Progenitor cell of endocrine pancreas (in vitro differentiated cells): Measurements from ENCODE around the gene IDH3A. TPM values are rescaled to one million over a fixed set of nuclear protein-coding genes. Genes with fewer than 3 reads are reported as not detected.

Experiments
- DNase-seq: peaks from one replicate; pipeline ENCODE4 v3.0.0; 2021; ENCODE audit warnings: low spot score; ENCODE audit not compliant: unreplicated experiment
- H3K27ac Mint-ChIP-seq: 2 replicates; pipeline ENCODE4 v1.8.0; 2021; ENCODE audit warnings: mild to moderate bottlenecking, moderate library complexity, mixed read lengths
- H3K27me3 Mint-ChIP-seq: 2 replicates; pipeline ENCODE4 v1.8.0; 2021; ENCODE audit warnings: mixed read lengths
- H3K36me3 Mint-ChIP-seq: 2 replicates; pipeline ENCODE4 v1.8.0; 2022; ENCODE audit warnings: mixed read lengths; ENCODE audit not compliant: insufficient read depth
- H3K4me1 Mint-ChIP-seq: 2 replicates; pipeline ENCODE4 v1.8.0; 2021; ENCODE audit warnings: low read depth, mixed read lengths
- H3K4me3 Mint-ChIP-seq: 2 replicates; pipeline ENCODE4 v1.8.0; 2021; ENCODE audit warnings: low read depth, mild to moderate bottlenecking, moderate library complexity, mixed read lengths
- H3K9me3 Mint-ChIP-seq: 2 replicates; pipeline ENCODE4 v1.8.0; 2021; ENCODE audit warnings: low read depth, mixed read lengths
- total RNA-seq: library from RNA; stranded (reverse); gene quantifications from 2 replicates; pipeline ENCODE4 v1.2.1, GENCODE V29; 2021
- TF ChIP-seq, protein P1 (sequence below): fragments of 200-600 bp; sonication (generic); IDR thresholded peaks from one replicate; pipeline ENCODE4 v1.5.0; 2021; ENCODE audit warnings: antibody characterized with exemption, mild to moderate bottlenecking; ENCODE audit not compliant: unreplicated experiment

IDH3A gene
- total RNA-seq, 1 donor from 2014 or later = 35.4 TPM

DNA sequence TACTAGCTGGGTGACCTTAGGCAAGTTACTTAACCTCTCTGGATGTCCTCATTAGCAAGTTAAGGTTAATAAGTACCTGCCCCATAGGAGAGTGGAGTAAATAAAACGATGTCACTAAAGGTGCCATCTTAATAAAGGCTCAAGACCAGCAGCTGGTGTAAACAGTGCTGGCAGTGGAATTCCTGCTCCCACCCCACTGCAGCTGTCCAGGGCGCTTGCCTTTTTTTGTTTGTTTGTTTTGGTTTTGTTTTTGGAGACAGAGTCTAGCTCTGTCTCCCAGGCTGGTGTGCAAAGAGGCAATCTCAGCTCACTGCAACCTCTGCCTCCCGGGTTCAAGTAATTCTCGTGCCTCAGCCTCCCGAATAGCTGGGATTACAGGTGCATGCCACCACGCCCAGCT lies 28.9 kb downstream of the IDH3A start:
- Mint-ChIP-seq H3K4me1 (no peaks in the 10 kb centered on the region), H3K36me3 (no peaks in the 10 kb centered on the region), H3K4me3 (no peak overlapping the region), H3K27me3 (no peaks in the 10 kb centered on the region), H3K27ac (no peak overlapping the region), H3K9me3 (no peaks in the 10 kb centered on the region)
- no peak for DNase-seq
- TF ChIP-seq, protein P1, sequence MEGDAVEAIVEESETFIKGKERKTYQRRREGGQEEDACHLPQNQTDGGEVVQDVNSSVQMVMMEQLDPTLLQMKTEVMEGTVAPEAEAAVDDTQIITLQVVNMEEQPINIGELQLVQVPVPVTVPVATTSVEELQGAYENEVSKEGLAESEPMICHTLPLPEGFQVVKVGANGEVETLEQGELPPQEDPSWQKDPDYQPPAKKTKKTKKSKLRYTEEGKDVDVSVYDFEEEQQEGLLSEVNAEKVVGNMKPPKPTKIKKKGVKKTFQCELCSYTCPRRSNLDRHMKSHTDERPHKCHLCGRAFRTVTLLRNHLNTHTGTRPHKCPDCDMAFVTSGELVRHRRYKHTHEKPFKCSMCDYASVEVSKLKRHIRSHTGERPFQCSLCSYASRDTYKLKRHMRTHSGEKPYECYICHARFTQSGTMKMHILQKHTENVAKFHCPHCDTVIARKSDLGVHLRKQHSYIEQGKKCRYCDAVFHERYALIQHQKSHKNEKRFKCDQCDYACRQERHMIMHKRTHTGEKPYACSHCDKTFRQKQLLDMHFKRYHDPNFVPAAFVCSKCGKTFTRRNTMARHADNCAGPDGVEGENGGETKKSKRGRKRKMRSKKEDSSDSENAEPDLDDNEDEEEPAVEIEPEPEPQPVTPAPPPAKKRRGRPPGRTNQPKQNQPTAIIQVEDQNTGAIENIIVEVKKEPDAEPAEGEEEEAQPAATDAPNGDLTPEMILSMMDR = no peak

DNA sequence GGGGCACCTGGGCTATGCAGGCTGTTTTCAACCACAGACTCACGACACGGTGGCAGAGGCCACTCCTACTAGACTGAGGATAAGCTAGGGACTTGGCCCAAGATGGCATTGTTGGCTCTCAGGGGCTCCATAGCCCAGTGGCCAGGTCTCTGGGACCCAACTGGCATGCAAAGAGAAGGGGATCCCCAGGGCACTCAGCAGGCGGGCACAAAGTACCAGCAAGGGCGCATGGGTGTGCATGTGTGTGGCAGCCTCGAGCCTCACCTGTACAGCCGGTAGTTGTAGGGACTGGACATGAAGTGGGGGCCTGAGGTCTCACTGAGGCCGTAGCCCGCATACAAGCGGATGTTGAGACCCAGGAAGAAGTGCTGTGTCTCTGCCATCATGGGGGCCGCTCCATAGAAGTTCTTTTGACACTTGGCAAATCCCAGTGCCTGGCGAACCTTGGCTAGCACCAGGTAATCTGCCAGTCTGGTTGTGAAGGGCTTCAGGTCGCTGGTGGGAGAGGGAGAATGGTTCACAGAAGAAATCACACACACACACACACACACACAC lies 30.2 kb downstream of the IDH3A start:
- TF ChIP-seq, protein P1 = no peak
- no peak for DNase-seq
- Mint-ChIP-seq H3K4me3 (no peak overlapping the region), H3K27me3 (no peaks in the 10 kb centered on the region), H3K36me3 (no peaks in the 10 kb centered on the region), H3K4me1 (no peaks in the 10 kb centered on the region), H3K9me3 (no peaks in the 10 kb centered on the region), H3K27ac (no peak overlapping the region)

DNA sequence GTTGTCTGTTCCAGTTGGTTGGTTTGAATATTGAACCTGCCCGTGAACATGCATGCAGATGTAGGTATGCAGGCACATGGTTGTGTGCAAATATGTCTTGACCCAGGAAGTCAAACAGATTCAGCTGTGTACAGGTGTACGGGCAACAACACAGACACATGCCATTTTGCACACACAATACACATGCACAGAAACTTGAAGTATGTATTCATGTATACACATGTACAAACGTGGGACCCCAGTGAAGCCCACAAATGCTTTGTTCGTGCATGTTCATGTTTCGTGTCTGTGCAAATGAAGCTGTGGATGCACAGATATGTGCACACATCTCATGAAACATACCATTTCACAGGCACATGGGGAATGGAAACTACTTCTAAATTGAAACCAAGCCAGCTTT lies 30.7 kb downstream of the IDH3A start:
- Mint-ChIP-seq H3K4me1 (no peaks in the 10 kb centered on the region), H3K27ac (no peak overlapping the region), H3K36me3 (no peaks in the 10 kb centered on the region), H3K9me3 (no peaks in the 10 kb centered on the region), H3K27me3 (no peaks in the 10 kb centered on the region), H3K4me3 (no peak overlapping the region)
- no peak for DNase-seq
- TF ChIP-seq, protein P1 = no peak

DNA sequence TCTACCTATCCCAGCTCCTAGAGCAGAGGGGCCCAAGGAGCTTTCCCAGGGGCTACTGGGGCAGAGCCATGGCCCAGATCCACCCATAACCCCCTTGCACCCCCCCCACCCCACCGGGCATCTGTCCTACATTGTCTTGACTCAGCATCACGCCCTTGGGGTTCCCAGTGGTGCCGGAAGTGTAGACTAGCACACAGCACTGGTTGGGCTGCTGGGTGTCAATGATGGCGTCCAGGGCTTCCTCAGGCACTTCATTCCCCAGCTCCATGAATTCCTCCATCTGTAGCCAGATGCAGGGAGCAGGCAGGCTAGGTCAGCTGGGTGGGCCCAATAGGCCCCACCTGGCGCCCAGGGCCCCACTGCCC lies 33.2 kb downstream of the IDH3A start:
- Mint-ChIP-seq H3K4me3 (no peak overlapping the region), H3K4me1 (no peaks in the 10 kb centered on the region), H3K27ac (no peak overlapping the region), H3K36me3 (no peaks in the 10 kb centered on the region), H3K27me3 (no peaks in the 10 kb centered on the region), H3K9me3 (no peaks in the 10 kb centered on the region)
- DNase-seq = no peak
- TF ChIP-seq, protein P1 = no peak

DNA sequence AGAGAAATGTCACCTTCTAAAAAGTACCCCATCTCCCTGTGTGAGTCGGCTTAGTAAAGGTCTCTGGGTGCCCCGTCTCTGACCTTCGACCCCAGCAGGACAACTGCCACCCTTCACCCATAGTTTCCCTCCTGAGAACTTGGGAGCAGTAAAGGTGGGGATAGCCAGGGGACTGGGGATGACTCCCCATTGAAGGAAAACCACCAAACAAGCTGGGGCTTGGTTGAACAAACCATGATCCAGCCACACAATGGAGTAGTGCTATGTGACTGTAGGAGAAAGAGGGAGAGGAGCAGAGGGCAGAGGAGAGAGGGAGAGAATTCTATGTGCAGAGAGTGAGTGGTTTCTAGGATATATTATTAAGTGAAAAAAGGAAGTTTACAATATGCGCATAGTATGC lies 33.7 kb downstream of the IDH3A start:
- no peaks in the 10 kb centered on the region for H3K4me1 Mint-ChIP-seq
- no peak overlapping the region for H3K4me3 Mint-ChIP-seq
- DNase-seq = no peak
- no peaks in the 10 kb centered on the region for H3K27me3 Mint-ChIP-seq
- TF ChIP-seq, protein P1 = no peak
- no peaks in the 10 kb centered on the region for H3K9me3 Mint-ChIP-seq
- no peak overlapping the region for H3K27ac Mint-ChIP-seq
- no peaks in the 10 kb centered on the region for H3K36me3 Mint-ChIP-seq
